Suprapubic skin (tissue), 4 donors: ENCODE results near the gene ARID1B. TPM values are rescaled to one million over a fixed set of nuclear protein-coding genes. Genes with fewer than 3 reads are reported as not detected.

ENCODE experiments used
- DNase-seq, 2 donors: peaks; one replicate each; pipeline ENCODE4 v3.0.0-alpha.2; 2019; ENCODE audit warnings: low spot score in 2 of 2
- H3K27ac ChIP-seq: fragments of 200-600 bp; sonication (generic); one replicate; pipeline ENCODE4 v1.5.1; 2019
- H3K27me3 ChIP-seq: fragments of 200-600 bp; sonication (generic); one replicate; pipeline ENCODE4 v1.5.1; 2019
- H3K36me3 ChIP-seq: fragments of 200-600 bp; sonication (generic); one replicate; pipeline ENCODE4 v1.5.1; 2019
- H3K4me1 ChIP-seq: fragments of 200-600 bp; sonication (generic); one replicate; pipeline ENCODE4 v1.5.1; 2019
- H3K4me3 ChIP-seq: fragments of 200-600 bp; sonication (generic); one replicate; pipeline ENCODE4 v1.5.1; 2019; ENCODE audit warnings: mild to moderate bottlenecking
- H3K9me3 ChIP-seq: fragments of 200-600 bp; sonication (generic); one replicate; pipeline ENCODE4 v1.5.1; 2019
- EP300 ChIP-seq: sonication (generic); formaldehyde crosslinking; IDR thresholded peaks from one replicate; pipeline ENCODE4 v1.6.1; 2017; ENCODE audit warnings: antibody characterized with exemption
- POLR2A ChIP-seq, 2 donors: fragments of 450-650 bp; IDR thresholded peaks; one replicate each; pipeline ENCODE4 v1.6.1; 2017; ENCODE audit warnings: antibody characterized with exemption in 2 of 2, mild to moderate bottlenecking in 2 of 2, moderate library complexity in 2 of 2
- POLR2AphosphoS5 ChIP-seq, 3 donors: sonication (generic); formaldehyde crosslinking; IDR thresholded peaks; one replicate each; pipeline ENCODE4 v1.6.1; 2017; ENCODE audit warnings: antibody characterized with exemption in 3 of 3
- WGBS: methylation state at CpG from one replicate; pipeline ENCODE4 v1.1.5; 2018; 5-methylcytosine and 5-hydroxymethylcytosine counted together
- total RNA-seq, 4 donors: library from RNA; depleted of rRNA; stranded (reverse); fragments of >200 nt; gene quantifications; one replicate each; pipeline ENCODE4 v1.1.0, GENCODE V29; 2016
- TF ChIP-seq, protein P1 (sequence below), 2 donors: fragments of 200-600 bp in 1 of 2; fragments of 450-650 bp in 1 of 2; sonication (generic) in 1 of 2; IDR thresholded peaks; one replicate each; pipeline ENCODE4 v1.5.1; 2016 to 2019; ENCODE audit warnings: antibody characterized with exemption in 2 of 2, mild to moderate bottlenecking in 1 of 2, moderate library complexity in 1 of 2

ARID1B gene
- total RNA-seq, 4 donors from 2014 or later = 102 to 233 (median 129) TPM

DNA sequence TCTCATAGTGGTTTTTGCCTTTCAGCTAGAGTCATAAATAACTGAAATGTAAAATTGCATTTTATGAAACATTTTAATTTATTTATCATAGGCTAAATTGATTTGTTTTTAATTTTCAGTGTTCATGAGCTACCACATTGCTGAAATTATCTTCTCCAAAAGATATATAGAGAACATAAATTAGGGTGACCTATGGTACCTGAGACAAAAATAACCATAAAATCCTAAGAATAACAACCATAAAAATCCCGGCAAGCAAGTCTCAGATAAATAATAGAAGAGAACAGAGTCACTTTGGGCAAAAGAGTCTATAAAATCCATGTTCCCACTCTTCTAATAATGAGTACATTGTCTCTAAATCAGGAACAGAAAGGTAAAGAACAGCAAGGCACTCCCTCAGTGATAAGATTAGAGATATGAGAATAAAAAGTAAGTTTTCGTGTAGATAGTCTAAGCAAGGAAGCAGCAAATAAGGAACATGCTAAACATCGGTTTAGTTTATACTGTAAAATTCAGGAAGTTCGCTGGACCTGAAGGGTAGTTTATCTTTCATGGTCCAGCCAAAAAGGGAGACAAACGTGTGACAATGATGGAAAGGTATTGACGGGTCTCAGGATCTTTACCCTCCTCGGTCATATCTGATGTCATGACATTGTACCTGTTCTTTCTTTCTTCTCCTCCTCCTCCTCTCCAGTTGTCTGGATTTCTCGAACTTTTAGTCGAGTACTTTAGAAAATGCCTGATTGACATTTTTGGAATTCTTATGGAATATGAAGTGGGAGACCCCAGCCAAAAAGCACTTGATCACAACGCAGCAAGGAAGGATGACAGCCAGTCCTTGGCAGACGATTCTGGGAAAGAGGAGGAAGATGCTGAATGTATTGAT, 428.5 kb downstream of the ARID1B start:
- DNase-seq = no peak
- Histone ChIP-seq H3K36me3 (peaks cover 74% of the 10 kb centered on the region), H3K9me3 (no peaks in the 10 kb centered on the region), H3K4me3 (no peak overlapping the region), H3K4me1 (no peaks in the 10 kb centered on the region), H3K27ac (no peak overlapping the region), H3K27me3 (no peaks in the 10 kb centered on the region)
- TF ChIP-seq POLR2A (IDR thresholded peaks at IDR 0.05) = no peak
- TF ChIP-seq POLR2AphosphoS5 (IDR thresholded peaks at IDR 0.05) = no peak
- TF ChIP-seq, protein P1, sequence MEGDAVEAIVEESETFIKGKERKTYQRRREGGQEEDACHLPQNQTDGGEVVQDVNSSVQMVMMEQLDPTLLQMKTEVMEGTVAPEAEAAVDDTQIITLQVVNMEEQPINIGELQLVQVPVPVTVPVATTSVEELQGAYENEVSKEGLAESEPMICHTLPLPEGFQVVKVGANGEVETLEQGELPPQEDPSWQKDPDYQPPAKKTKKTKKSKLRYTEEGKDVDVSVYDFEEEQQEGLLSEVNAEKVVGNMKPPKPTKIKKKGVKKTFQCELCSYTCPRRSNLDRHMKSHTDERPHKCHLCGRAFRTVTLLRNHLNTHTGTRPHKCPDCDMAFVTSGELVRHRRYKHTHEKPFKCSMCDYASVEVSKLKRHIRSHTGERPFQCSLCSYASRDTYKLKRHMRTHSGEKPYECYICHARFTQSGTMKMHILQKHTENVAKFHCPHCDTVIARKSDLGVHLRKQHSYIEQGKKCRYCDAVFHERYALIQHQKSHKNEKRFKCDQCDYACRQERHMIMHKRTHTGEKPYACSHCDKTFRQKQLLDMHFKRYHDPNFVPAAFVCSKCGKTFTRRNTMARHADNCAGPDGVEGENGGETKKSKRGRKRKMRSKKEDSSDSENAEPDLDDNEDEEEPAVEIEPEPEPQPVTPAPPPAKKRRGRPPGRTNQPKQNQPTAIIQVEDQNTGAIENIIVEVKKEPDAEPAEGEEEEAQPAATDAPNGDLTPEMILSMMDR (IDR thresholded peaks at IDR 0.05) = no peak
- no peak for TF ChIP-seq EP300
- 91% methylated on average over 11 of the region's 11 CpGs for WGBS

DNA sequence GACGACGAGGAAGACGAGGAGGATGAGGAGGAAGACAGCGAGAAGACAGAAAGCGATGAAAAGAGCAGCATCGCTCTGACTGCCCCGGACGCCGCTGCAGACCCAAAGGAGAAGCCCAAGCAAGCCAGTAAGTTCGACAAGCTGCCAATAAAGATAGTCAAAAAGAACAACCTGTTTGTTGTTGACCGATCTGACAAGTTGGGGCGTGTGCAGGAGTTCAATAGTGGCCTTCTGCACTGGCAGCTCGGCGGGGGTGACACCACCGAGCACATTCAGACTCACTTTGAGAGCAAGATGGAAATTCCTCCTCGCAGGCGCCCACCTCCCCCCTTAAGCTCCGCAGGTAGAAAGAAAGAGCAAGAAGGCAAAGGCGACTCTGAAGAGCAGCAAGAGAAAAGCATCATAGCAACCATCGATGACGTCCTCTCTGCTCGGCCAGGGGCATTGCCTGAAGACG, 429.2 kb downstream of the ARID1B start:
- H3K27ac ChIP-seq = no peak overlapping the region
- no peaks in the 10 kb centered on the region for H3K9me3 ChIP-seq
- 94% methylated on average over 21 of the region's 23 CpGs for WGBS
- TF ChIP-seq POLR2AphosphoS5 (IDR thresholded peaks at IDR 0.05) = no peak
- DNase-seq = no peak
- peaks cover 67% of the 10 kb centered on the region for H3K36me3 ChIP-seq
- no peak overlapping the region for H3K4me3 ChIP-seq
- no peaks in the 10 kb centered on the region for H3K27me3 ChIP-seq
- H3K4me1 ChIP-seq = no peaks in the 10 kb centered on the region

DNA sequence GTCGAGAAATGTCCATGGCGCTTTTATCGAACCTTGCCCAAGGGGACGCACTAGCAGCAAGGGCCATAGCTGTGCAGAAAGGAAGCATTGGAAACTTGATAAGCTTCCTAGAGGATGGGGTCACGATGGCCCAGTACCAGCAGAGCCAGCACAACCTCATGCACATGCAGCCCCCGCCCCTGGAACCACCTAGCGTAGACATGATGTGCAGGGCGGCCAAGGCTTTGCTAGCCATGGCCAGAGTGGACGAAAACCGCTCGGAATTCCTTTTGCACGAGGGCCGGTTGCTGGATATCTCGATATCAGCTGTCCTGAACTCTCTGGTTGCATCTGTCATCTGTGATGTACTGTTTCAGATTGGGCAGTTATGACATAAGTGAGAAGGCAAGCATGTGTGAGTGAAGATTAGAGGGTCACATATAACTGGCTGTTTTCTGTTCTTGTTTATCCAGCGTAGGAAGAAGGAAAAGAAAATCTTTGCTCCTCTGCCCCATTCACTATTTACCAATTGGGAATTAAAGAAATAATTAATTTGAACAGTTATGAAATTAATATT, 430.4 kb downstream of the ARID1B start:
- 98% methylated on average over 15 of the region's 15 CpGs for WGBS
- Histone ChIP-seq H3K27ac (no peak overlapping the region), H3K4me3 (no peak overlapping the region), H3K36me3 (peaks cover 57% of the 10 kb centered on the region), H3K4me1 (no peaks in the 10 kb centered on the region), H3K27me3 (no peaks in the 10 kb centered on the region), H3K9me3 (no peaks in the 10 kb centered on the region)
- DNase-seq = no peak
- TF ChIP-seq, protein P1 (IDR thresholded peaks at IDR 0.05) = no peak
- TF ChIP-seq EP300 (no peak), POLR2AphosphoS5 (IDR thresholded peaks at IDR 0.05) (no peak), POLR2A (IDR thresholded peaks at IDR 0.05) (no peak)

DNA sequence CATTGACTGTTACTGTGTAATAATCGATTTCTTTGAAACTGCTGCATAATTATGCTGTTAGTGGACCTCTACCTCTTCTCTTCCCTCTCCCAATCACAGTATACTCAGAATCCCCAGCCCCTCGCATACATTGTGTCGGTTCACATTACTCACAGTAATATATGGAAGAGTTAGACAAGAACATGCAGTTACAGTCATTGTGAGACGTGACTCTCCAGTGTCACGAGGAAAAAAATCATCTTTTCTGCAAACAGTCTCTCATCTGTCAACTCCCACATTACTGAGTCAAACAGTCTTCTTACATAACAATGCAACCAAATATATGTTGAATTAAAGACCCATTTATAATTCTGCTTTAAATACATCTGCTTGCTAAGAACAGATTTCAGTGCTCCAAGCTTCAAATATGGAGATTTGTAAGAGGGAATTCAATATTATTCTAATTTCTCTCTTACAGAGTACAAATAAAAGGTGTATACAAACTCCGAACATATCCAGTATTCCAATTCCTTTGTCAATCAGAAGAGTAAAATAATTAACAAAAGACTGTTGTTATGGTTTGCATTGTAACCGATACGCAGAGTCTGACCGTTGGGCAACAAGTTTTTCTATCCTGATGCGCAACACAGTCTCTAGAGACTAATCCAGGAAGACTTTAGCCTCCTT, 432.8 kb downstream of the ARID1B start:
- Histone ChIP-seq H3K36me3 (peaks cover 33% of the 10 kb centered on the region), H3K27ac (no peak overlapping the region), H3K27me3 (no peaks in the 10 kb centered on the region), H3K4me1 (no peaks in the 10 kb centered on the region), H3K9me3 (no peaks in the 10 kb centered on the region), H3K4me3 (no peak overlapping the region)
- DNase-seq = no peak
- TF ChIP-seq POLR2AphosphoS5 (IDR thresholded peaks at IDR 0.05) (no peak), POLR2A (IDR thresholded peaks at IDR 0.05) (no peak), EP300 (no peak)
- TF ChIP-seq, protein P1 (IDR thresholded peaks at IDR 0.05) = no peak
- 91% methylated on average over 10 of the region's 10 CpGs for WGBS

DNA sequence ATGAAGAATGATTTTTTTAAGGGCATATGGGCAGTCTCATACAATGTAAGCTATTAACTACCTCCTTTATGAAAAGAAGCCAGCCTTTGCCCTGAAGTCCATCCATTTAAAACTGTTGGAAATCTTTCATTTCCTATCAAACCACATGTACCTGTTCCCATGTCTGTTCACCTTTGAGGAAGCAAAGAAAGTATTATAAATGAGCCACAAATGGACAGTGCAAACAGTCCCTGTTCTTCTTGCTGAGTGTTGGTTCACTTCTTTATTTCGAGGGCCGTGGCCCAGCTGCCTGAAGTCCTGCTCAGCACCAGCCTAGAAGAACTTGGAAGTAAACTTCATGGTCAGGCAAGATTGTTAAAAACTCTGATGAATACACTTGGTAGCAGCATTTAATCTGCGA, 433.8 kb downstream of the ARID1B start:
- Histone ChIP-seq H3K27me3 (no peaks in the 10 kb centered on the region), H3K4me3 (no peak overlapping the region), H3K27ac (no peak overlapping the region), H3K9me3 (no peaks in the 10 kb centered on the region), H3K36me3 (peaks cover 24% of the 10 kb centered on the region), H3K4me1 (no peaks in the 10 kb centered on the region)
- DNase-seq = no peak
- 96% methylated on average over 3 of the region's 3 CpGs for WGBS
- TF ChIP-seq POLR2A (IDR thresholded peaks at IDR 0.05) (no peak), POLR2AphosphoS5 (IDR thresholded peaks at IDR 0.05) (no peak), EP300 (no peak)
- TF ChIP-seq, protein P1 (IDR thresholded peaks at IDR 0.05) = no peak
